NCI-H128 (cell line): ENCODE measurements around the gene SPECC1.
"Not testable (repeated sequence)": the region's sequence is repeated elsewhere in the genome, so short reads cannot be mapped to it uniquely, and the experiment has no call there.

Source experiments
- DNase-seq: peaks from one replicate; lab custom pipeline; 2025; ENCODE audit not compliant: unreplicated experiment; lab: John Stamatoyannopoulos, UW

The SPECC1 gene

DNA sequence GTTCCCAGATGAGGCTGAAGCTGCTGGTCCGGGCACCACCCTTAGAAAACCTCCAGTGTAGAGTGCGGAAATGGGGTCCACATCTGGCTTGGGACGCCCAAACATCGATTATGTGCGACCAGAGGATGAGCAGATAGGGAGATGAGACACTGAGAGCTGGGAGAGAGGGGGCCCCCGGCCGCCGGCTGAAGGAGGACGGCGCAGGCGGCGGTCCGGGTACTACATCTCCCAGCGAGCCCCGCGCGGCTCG lies 182 bp upstream of the SPECC1 start:
- no peak for DNase-seq

DNA sequence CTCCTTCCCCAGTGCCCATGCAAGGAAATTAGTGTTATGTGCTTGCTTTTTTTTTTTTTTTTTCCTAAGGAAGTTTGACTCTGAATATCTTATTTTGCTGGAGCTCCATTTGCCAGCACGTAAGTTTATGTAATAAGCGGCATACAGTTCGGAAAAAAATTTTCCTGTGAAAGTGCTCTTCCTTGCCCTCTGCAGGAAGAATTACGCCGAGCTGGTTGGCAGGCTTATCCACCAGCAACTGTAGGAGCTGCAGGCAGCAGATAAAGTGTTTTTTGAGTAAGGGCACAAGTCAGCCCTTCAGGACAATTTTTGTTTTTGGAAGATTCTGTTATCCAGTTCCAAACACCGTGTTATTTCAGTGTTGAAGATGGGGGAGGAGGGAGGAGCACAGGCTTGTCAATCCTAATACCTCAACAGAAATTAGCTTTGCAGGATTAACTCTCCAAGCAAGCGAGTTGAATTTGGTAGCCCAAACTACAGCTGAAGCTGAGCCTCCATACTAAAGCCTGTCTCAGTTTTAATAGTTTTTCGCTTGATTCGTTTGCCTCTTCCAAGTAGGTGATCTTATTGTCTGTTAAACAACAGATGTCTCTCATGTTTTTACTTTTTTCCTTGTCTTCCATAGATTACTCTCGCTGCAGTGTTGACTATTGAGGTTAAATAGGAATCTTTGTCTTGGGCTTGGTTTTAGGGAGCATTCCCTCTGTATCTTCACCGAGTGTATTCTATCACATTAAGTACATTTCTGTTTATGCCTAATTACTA lies 1.1 kb downstream of the SPECC1 start:
- no peak for DNase-seq

DNA sequence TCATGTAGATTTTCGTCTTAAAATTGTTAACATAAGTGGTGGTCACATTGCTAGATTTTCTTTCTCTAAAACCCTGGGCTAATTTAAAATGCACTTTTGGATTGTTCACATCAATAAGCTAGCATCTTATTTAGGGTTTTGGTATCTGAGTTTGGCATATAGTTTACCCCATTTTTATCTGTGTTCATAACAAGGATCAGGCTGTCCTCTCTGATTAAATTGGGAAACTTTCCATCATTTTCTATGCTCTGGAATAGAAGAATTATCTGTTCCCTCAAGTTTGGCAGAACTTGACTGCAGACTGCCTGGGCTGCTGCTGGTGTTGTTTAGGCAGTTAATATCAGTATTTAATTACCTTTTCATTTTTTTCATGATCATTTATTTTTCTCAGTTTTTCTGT lies 1.8 kb downstream of the SPECC1 start:
- no peak for DNase-seq

DNA sequence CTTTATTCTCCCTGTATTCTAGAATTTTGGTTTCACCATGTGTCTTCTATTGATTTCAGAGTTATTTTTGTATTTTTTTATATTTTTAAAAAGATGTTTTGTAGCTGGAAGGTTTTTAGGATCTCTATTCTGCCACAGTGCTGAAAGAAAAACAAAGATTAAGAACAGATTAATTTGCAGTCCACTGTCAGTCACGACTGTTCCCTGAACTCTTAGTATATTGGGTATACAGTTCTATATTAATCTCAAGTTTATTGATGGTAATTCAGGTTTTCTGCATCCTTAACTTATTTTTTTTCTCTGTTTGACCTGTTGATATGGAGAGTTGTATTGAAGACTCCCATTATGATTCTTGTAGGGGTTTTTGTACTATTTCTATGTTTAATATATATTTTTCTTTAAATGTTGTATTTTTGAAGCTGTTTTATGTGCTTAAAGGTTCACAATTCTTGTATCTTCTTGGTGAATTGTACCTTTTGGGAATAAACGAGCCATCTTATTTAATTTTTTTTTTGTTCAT lies 2.9 kb downstream of the SPECC1 start:
- DNase-seq, result no peak

DNA sequence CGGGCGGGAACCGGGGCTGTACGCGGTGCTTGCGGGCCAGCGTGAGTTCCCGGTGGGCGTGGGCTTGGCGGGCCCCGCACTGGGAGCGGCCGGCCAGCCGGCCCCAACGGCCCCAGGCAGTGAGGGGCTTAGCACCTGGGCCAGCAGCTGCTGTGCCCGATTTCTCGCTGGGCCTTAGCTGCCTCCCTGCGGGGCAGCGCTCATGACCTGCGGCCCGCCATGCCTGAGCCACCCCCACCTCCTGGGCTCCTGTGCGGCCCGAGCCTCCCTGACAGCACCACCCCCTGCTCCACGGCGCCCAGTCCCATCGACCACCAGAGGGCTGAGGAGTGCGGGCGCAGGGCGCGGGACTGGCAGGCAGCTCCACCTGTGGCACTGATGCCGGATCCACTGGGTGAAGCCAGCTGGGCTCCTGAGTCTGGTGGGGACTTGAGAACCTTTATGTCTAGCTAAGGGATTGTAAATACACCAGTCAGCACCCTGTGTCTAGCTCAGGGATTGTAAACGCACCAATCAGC lies 7.4 kb downstream of the SPECC1 start:
- not testable (repeated sequence) for DNase-seq

DNA sequence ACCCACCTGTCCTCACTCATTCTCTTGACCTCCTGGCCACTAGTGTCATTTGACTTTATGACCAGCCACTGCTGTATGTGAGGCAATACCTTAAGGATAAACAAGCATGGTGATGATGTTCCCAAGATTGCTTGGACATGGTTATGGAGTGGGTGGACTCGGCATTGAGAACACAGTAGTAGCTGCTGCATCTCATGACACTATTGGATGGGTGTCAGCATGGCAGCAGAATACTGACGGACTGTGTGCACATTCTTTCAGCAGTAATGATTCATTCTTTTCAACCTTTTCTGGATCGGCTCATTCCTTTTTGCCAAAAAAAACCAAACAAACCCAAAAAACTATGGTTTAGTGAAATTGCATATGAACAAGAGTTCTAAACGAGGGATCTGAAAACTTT lies 13.5 kb downstream of the SPECC1 start:
- DNase-seq, result no peak

DNA sequence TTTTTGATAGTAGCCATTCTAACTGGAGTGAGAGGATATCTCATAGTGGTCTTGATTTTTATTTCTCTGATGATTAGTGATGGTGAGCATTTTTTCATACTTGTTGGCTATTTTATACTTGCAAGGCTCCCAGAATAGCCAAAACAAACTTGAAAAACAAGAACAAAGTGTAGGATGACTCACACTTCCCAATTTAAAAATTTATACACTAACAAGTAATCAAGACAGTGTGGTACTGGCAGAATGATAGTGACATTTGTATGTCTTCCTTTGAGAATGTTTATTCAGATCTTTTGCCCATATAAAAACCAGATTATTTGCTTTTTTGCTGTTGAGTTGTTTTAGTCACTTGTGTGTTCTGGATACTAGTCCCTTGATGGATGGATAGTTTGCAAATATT lies 17.8 kb downstream of the SPECC1 start:
- DNase-seq, result no peak

DNA sequence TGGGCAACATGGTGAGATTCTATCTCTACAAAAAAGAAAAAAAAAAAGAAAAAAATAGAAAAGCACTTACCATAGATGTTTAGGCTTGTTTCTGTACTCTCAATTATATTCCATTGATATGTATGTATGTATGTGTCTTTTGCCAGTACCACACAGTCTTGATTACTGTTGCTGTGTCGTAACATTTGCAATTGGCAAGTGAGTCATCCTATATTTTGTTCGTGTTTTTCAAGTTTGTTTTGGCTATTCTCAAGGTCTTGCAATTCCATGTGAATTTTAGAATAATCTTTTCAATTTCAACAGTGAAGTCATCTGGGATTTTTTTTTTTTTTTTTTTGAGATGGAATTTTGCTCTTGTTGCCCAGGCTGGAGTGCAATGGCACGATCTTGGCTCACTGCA lies 19.3 kb downstream of the SPECC1 start:
- no peak for DNase-seq

DNA sequence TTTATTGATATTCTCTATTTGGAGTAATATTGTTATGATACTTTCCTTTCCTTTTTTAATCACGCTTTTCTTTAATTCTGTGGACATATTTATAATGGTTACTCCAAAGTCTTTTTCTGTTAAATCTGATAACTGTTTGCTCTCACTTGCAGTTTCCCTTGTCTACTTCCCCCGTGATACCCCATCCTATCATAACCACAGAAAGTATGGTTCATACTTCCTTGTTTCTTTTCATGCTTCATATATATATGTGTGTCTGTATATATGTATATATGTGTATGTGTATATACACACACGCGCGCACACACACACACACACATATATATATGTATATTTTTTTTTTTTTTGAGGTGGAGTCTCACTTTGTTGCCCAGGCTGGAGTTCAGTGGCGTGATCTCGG lies 23.5 kb downstream of the SPECC1 start:
- no peak for DNase-seq

DNA sequence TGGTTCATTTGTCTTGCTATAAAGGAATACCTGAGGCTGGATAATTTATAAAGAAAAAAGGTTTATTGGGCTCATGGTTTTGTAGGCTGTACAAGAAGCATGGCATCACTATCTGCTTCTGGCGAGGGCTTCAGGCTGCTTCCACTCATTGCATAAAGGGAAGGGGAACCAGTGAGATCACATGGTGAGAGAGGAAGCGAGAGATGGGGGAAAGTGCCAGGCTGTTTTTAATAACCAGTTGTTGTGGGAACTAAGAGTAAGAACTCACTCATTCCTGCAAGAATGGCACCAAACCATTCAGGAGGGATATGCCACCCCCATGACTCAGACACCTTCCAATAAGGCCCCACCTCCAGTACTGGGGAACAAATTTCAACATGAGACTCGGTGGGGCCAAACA lies 24.3 kb downstream of the SPECC1 start:
- no peak for DNase-seq

DNA sequence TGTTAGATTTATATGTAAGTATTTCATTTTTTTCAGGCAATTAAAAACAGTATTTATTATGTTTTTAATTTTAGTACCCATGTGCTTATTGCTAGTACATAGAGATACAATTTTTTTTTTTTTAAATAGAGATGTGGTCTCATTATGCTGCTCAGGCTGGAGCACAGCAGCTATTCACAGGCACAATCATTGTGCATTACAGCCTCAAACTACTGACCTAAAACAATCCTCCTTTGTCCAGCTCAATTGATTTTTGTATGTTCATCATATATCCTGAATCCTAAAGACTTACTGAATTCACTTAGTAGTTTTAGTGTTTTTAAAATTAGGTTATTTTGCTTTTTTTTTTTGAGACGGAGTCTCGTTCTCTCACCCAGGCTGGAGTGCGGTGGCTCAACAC lies 26.3 kb downstream of the SPECC1 start:
- DNase-seq, result no peak

DNA sequence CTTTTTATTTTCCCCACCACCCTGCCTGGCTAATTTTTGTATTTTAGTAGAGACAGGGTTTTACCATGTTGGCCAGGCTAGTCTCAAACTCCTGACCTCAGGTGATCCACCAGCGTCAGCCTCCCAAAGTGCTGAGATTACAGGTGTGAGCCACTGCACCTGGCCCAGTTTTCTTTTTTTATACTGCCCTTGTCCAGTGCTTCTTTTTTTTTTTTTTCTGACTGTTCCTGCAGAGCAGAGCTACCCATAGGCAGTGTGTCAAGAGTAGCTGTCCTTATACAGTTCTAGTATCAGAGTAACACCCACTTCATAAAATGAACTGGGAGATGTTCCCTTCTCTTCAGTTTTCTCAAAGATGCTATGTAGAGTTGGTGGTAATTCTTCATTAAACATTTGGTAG lies 28.1 kb downstream of the SPECC1 start:
- not testable (repeated sequence) for DNase-seq

DNA sequence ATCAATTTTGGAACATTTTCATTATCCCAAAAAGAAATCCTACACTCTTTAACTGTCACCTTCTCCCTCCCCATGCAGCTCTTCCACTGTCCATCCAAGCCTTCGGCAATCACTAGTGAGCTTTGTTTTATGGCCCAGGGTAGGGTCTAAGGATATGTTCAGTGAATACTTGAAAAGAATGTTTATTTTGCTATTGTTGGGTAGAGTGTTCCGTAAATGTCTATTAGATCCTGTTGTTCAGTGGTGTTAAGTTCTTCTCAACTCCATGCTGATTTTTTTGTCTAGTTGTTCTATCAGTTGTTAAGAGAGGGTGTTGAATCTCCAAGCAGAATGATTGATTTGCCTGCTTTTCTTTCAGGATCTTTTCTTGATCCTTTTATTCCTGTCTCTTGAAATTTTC lies 29.9 kb downstream of the SPECC1 start:
- no peak for DNase-seq

DNA sequence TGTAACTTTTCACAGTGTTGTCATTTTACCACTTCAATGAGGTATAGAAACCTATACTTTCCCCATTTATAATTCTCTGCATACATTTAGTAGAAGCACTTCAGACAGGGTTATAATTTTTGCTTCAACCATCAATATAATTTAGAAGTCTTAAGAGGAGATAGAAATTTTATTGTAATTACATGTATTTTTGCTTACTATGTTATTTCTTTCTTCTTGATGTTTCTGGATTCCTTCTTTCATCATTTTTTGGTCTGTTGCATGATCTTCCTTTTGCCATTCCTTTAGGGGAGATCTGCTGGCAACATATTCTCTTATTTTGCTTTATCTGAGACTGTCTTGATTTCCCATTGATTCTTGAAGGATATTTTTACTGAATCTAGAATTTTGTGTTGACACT lies 31.1 kb downstream of the SPECC1 start:
- DNase-seq, result no peak

DNA sequence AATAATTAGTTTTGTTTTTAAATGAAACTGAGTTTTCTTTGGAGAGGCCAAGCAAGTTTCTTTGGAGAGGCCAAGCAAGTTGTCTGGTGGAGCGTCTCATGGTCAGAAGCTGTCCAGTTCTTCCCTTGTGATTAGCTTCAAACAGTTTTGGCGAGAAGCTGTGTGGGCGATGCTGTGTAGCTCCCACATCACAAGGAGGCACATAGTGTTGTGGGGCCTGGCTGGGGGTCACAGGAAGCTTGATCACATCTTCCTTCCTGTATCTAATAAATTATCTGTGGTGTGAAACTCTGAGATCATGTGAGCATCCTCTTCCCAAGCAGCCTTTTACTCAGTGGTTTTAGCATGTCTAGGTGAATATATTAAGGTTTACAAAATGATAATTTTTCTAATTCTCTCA lies 33.9 kb downstream of the SPECC1 start:
- DNase-seq, result no peak

DNA sequence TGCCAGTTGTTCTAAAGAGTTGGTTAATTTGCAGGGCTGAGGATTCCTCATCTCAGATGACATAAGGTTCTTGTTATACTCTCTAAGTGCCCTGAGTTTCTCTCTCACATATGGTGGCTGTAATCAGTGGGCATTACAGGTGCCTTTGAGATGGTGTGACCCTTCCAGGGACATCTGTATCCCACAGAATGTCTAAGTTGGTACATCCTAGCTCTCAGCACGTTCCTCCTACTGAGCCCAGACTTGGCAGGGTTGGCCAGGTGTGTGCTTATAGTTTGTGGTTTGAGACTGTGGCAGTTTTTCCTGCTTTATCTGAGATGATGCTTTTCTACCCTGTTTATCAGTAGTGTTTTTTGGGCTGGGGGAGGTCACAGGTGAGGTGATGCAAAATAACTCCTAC lies 36.3 kb downstream of the SPECC1 start:
- no peak for DNase-seq

DNA sequence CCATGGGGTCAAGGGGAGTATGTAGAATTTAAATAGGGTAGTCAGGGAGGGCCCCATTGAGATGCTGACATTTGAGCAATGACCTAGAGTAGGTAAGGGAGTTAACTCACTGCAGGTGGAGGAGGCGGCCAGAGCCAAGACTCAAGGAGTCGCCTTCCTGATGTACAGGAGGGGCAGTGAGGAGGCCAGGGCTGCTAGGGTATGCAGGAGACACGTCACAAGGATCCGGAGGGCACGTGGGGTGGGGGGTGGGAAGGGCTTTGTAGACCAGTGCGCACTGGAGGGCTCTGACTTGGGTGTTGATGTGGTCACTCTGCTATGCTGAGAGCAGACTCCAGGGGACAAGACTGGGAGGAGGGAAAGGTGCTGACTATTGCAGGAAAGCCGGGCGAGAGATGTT lies 37.5 kb downstream of the SPECC1 start:
- no peak for DNase-seq

DNA sequence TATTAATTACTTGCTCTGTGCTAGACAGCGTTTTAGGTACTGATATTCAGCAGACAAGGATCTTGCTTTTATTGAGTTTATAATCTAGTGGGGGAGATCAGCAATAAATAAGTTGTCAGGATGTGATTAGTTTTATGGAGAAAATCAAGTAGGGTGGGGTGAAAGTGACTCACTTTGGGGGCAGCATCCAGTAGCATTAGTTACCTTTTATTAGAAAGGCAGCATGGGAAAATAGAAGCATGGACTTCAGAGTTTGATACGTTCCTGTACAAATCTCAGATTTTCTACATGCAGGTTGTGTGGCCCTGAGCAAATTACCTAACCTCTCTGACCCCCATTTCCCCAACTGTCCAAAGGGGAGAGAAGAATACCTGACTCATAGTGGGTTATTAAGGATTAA lies 42.5 kb downstream of the SPECC1 start:
- no peak for DNase-seq

DNA sequence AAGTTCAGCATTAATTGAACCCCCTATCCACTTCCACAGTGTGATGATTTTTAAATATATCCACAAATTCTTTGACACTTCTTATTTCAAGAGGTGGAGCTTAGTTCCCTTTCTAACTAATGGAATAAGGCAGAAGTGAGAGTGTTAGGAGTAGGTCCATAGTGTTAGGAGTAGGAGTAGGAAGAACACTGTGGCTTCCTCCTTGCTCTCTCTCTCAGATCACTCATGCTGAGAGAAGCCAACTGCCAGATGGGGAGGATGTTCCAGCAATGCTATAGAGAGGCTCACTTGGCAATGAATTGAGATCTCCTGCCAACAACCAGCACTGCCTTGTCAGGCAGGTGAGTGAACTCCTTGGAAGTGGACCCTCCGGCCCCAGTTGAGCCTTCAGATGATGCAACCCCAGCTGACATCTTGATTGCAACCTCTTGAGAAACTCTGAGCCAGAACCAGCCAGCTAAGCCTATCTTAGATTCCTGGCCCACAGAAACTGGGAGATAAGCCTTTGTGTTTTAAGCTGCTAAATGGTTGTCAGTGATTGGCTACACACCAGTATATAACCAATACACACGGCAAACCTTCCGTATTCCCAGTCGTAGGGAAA lies 44.3 kb downstream of the SPECC1 start:
- no peak for DNase-seq

DNA sequence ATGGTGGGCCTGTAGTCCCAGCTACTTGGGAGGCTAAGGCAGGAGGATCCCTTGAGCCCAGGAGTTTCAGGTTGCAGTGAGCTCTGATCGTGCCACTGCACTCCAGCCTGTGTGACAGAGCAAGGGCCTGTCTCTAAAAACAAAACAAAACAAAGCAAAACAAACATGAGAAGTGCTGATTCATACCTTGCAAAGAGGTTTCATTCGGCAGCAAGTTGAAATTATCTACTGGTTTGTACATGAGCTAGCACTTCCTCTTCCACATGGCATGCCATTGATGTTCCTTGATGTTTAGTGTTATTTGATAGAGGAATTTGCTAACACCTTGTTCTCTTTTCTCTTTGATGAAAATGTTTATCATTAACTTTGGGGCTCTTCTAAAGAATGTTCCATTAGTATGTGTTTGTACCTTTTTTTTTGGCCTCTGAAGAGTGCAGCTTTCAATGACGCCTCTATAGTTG lies 50.6 kb downstream of the SPECC1 start:
- DNase-seq, result no peak

DNA sequence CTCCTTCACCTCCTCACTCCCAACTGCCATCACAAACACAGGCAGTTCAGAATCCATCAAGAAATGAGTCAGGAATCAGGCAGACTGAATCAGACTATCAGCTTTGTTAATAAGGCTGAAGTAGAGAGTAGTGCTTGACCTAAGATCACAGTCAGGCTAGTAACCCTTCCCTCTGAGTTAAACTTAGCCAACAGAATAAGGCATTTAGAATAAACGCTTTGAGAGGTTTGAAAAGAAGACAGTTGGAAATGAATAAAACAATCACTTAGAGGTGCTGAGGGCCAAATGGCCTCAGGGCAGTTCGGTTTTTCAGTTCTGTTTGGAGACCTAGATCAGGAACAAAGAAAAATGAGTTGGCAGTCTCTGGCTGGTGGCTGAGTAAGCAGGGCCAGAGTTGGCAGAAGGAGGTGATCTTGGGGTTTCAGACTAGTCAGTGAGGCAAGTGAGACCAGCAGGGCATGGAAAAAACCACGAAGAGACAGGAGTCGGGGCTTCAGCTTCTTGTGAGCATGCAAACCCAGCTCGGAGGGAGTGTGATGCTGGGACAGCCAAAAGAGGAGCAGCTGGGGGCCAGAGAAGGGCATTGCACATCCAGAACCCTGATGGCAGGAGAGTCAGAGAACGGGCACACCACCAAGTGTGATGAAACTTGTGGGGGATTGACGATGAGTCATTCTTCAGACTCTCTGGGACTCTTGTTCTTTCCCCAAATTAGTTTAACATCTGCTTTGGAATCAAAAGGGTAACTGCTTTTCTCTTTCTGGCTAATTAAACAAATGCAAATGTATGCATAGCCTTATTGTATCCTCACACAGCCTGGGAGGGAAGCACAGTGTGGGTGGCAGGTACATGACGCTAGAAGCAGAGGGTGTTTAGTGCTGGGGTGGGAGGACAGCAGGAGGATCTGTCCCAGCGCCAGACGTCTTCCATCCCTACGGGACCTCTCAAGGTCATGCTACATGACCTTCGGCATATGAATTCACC lies 54.8 kb downstream of the SPECC1 start:
- DNase-seq, result no peak

DNA sequence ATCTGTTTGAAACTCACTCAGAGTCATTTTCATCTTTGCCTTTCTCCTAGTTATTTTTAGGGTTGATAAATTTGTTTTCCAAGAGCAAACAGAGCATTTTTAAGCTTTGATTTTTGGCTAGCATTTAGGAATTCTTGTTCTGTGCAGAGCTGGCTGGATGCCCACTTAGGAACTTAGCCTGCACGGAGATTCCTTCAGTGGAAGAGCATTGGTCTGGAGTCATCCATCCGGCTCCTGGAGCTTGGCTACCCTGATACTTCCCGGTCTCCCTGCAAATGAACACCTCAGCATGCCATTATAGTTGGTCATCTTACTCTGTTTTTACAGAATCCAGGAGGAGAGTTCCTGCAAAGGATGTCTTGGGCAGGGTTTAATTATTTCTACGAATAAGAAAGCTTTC lies 57.1 kb downstream of the SPECC1 start:
- no peak for DNase-seq
